Keratinocyte (primary cell): ENCODE data around the gene CLDND2. TPM values are rescaled to one million over a fixed set of nuclear protein-coding genes. Genes with fewer than 3 reads are reported as not detected.

Source experiments
- DNase-seq: peaks from one replicate; pipeline ENCODE4 v3.0.0-alpha.2; 2011; ENCODE audit warnings: low read depth, missing footprints, low spot score
- FAIRE-seq: peaks from 2 replicates; lab custom pipeline; 2011; peaks lifted over from hg19 to GRCh38; lab: Jason Lieb, UNC
- H2AFZ ChIP-seq: 2 replicates; pipeline ENCODE4 v1.6.0; 2012; ENCODE audit warnings: low read length, control low read depth, inconsistent platforms; ENCODE audit not compliant: control insufficient read depth
- H3K27ac ChIP-seq: 2 replicates; pipeline ENCODE4 v1.5.1; 2011; ENCODE audit warnings: low read length; ENCODE audit not compliant: control insufficient read depth, insufficient read depth
- H3K27me3 ChIP-seq: 3 replicates; pipeline ENCODE4 v1.6.0; 2011; ENCODE audit warnings: low read length; ENCODE audit not compliant: control insufficient read depth, insufficient read depth; ENCODE audit errors: extremely low read depth
- H3K36me3 ChIP-seq, 2 experiments: 2 replicates in 1 of 2; 3 replicates in 1 of 2; pipeline ENCODE4 v1.5.1; 2011; ENCODE audit warnings: low read length in 2 of 2, mild to moderate bottlenecking in 1 of 2; ENCODE audit not compliant: control insufficient read depth in 2 of 2, insufficient read depth in 2 of 2; ENCODE audit errors: extremely low read depth in 1 of 2
- H3K4me1 ChIP-seq: 3 replicates; pipeline ENCODE4 v1.5.1; 2011; ENCODE audit warnings: low read length; ENCODE audit not compliant: control insufficient read depth, insufficient read depth; ENCODE audit errors: extremely low read depth
- H3K4me2 ChIP-seq: 3 replicates; pipeline ENCODE4 v1.6.0; 2011; ENCODE audit warnings: low read depth, low read length; ENCODE audit not compliant: control insufficient read depth, insufficient read depth; ENCODE audit errors: extremely low read depth
- H3K4me3 ChIP-seq, 3 experiments: fragments of 200-600 bp in 1 of 3; sonication (generic) in 1 of 3; 2 replicates in 2 of 3; 3 replicates in 1 of 3; pipeline ENCODE4 v1.5.1; 2011 to 2016; ENCODE audit warnings: low read length in 3 of 3, mild to moderate bottlenecking in 3 of 3, control low read depth in 2 of 3, inconsistent platforms in 1 of 3, low read depth in 1 of 3, mixed read lengths in 1 of 3, mixed run types in 1 of 3, moderate library complexity in 1 of 3; ENCODE audit not compliant: control insufficient read depth in 2 of 3, insufficient read depth in 2 of 3; ENCODE audit errors: extremely low read depth in 1 of 3
- H3K79me2 ChIP-seq: 2 replicates; pipeline ENCODE4 v1.6.0; 2012; ENCODE audit warnings: low read length; ENCODE audit not compliant: control insufficient read depth, insufficient read depth
- H3K9ac ChIP-seq: 3 replicates; pipeline ENCODE4 v1.6.0; 2011; ENCODE audit warnings: low read length; ENCODE audit not compliant: control insufficient read depth, insufficient read depth; ENCODE audit errors: extremely low read depth
- H3K9me1 ChIP-seq: 3 replicates; pipeline ENCODE4 v1.6.0; 2011; ENCODE audit warnings: low read length; ENCODE audit not compliant: control insufficient read depth, insufficient read depth; ENCODE audit errors: extremely low read depth
- H3K9me3 ChIP-seq: 2 replicates; pipeline ENCODE4 v1.5.1; 2012; ENCODE audit warnings: low read depth, low read length; ENCODE audit not compliant: control insufficient read depth
- H4K20me1 ChIP-seq: 3 replicates; pipeline ENCODE4 v1.6.0; 2011; ENCODE audit warnings: low read length; ENCODE audit not compliant: control insufficient read depth, insufficient read depth; ENCODE audit errors: extremely low read depth
- EZH2 ChIP-seq: IDR thresholded peaks from one replicate; pipeline ENCODE4 v1.6.1; 2012; ENCODE audit warnings: inconsistent platforms, mild to moderate bottlenecking, low read length, moderate library complexity
- dilution Hi-C: fragments of 300-500 bp; cut with MboI; formaldehyde crosslinking; loops from one replicate; pipeline ENCODE4 v1.7.0; 2020; ENCODE audit warnings: low sequenced_read_pairs; ENCODE audit not compliant: extremely low pct_ligation_motif_present
- polyA plus RNA-seq, 5 experiments: library from polyadenylated mRNA; depleted of rRNA in 3 of 5; stranded (reverse) in 3 of 5; stranded (forward) in 1 of 5; unstranded in 1 of 5; fragments of >200 nt; gene quantifications; 1 replicate in 1 of 5; 2 replicates in 3 of 5; 3 replicates in 1 of 5; pipeline versions ENCODE4 v1.2.1 to v1.2.3, GENCODE V29; 2011 to 2012; ENCODE audit warnings: missing spikeins in 2 of 5, low read depth in 1 of 5, low replicate concordance in 1 of 5
- TF ChIP-seq, protein P1 (sequence below), 3 experiments: IDR thresholded peaks in 1 of 3; conservative IDR thresholded peaks in 1 of 3; optimal IDR thresholded peaks in 1 of 3; 2 replicates in 2 of 3; 3 replicates in 1 of 3; pipeline versions ENCODE3 to v1.5.1; 2011; ENCODE audit warnings: low read length in 3 of 3, mild to moderate bottlenecking in 3 of 3, moderate library complexity in 2 of 3, control low read depth in 1 of 3, inconsistent platforms in 1 of 3; ENCODE audit not compliant: insufficient read depth in 2 of 3; ENCODE audit errors: extremely low read depth in 1 of 3

Gene CLDND2
- polyA plus RNA-seq, 1 donor (not counting 4 experiments of a cell fraction or from before 2014, with no cell fraction given), result 0.37 TPM

- Histone ChIP-seq H2AFZ (peak overlapping the region; percentile 81), H3K4me3 (peak overlapping the region; percentile 62 to 80 (median 75)), H3K9me3 (no peaks in the 10 kb centered on the region), H4K20me1 (no peaks in the 10 kb centered on the region), H3K36me3 (peaks cover under 1 to 3% of the 10 kb centered on the region in 2 experiments), H3K79me2 (no peaks in the 10 kb centered on the region), H3K4me1 (peaks cover 8% of the 10 kb centered on the region), H3K27ac (peak overlapping the region; percentile 44), H3K27me3 (no peaks in the 10 kb centered on the region), H3K4me2 (peak overlapping the region; percentile 84), H3K9ac (peak overlapping the region; percentile 60), H3K9me1 (no peaks in the 10 kb centered on the region)
- FAIRE-seq (peak; percentile 52), DNase-seq (peak; percentile 87)
- TF ChIP-seq, protein P1, sequence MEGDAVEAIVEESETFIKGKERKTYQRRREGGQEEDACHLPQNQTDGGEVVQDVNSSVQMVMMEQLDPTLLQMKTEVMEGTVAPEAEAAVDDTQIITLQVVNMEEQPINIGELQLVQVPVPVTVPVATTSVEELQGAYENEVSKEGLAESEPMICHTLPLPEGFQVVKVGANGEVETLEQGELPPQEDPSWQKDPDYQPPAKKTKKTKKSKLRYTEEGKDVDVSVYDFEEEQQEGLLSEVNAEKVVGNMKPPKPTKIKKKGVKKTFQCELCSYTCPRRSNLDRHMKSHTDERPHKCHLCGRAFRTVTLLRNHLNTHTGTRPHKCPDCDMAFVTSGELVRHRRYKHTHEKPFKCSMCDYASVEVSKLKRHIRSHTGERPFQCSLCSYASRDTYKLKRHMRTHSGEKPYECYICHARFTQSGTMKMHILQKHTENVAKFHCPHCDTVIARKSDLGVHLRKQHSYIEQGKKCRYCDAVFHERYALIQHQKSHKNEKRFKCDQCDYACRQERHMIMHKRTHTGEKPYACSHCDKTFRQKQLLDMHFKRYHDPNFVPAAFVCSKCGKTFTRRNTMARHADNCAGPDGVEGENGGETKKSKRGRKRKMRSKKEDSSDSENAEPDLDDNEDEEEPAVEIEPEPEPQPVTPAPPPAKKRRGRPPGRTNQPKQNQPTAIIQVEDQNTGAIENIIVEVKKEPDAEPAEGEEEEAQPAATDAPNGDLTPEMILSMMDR (optimal IDR thresholded peaks at IDR 0.05 in 1 of 3, IDR thresholded peaks at IDR 0.05 in 1 of 3, conservative IDR thresholded peaks at IDR 0.05 in 1 of 3; ENCODE audit: extremely low read depth in 1 of 3, insufficient read depth in 2 of 3, low read length in 3 of 3), result peak in 2 of 3 experiments; percentile 11 to 63
- TF ChIP-seq EZH2, result no peak
- dilution Hi-C loops, result no loop called here
Observed at GRCh38 chr19:51339687-51340656, 28.8 kb downstream of the CLDND2 start.

- Histone ChIP-seq H2AFZ (peak overlapping the region; percentile 81), H3K36me3 (no peaks in the 10 kb centered on the region), H3K9ac (peak overlapping the region; percentile 49), H3K4me3 (peak overlapping the region; percentile 62 to 80 (median 75)), H3K4me2 (peak overlapping the region; percentile 84), H3K4me1 (peaks cover 8% of the 10 kb centered on the region), H3K79me2 (no peaks in the 10 kb centered on the region), H3K27ac (peak overlapping the region; percentile 44), H4K20me1 (no peaks in the 10 kb centered on the region), H3K27me3 (no peaks in the 10 kb centered on the region), H3K9me3 (no peaks in the 10 kb centered on the region), H3K9me1 (no peaks in the 10 kb centered on the region)
- DNase-seq (no peak), FAIRE-seq (no peak)
- TF ChIP-seq, protein P1 (optimal IDR thresholded peaks at IDR 0.05 in 1 of 3, IDR thresholded peaks at IDR 0.05 in 1 of 3, conservative IDR thresholded peaks at IDR 0.05 in 1 of 3; ENCODE audit: extremely low read depth in 1 of 3, insufficient read depth in 2 of 3, low read length in 3 of 3), result no peak
- no peak for TF ChIP-seq EZH2
- dilution Hi-C loops, result no loop called here
Observed at GRCh38 chr19:51339313-51339686, 29.5 kb downstream of the CLDND2 start.
